K562 (cell line): ENCODE results near the gene ASCL2. TPM values are rescaled to one million over a fixed set of nuclear protein-coding genes. Genes with fewer than 3 reads are reported as not detected.

ENCODE experiments used
- ADNP ChIP-seq: fragments of 200-800 bp; sonication (Bioruptor generic); IDR thresholded peaks from 2 replicates; pipeline ENCODE4 v1.6.1; 2016; ENCODE audit warnings: missing genetic modification characterization, missing compliant biosample characterization
- CHCHD3 ChIP-seq: fragments of 250-450 bp; sonication (Bioruptor Pico); IDR thresholded peaks from 2 replicates; pipeline ENCODE4 v2.1.2; 2022; ENCODE audit warnings: mild to moderate bottlenecking
- CHD7 ChIP-seq: fragments of 200-600 bp; sonication (generic); IDR thresholded peaks from one replicate; pipeline ENCODE4 v1.6.1; 2012; ENCODE audit warnings: mild to moderate bottlenecking, low read depth, low read length, inconsistent platforms
- MTA1 ChIP-seq: fragments of 450-650 bp; IDR thresholded peaks from 2 replicates; pipeline ENCODE4 v1.6.1; 2017; ENCODE audit warnings: borderline replicate concordance
- PYGO2 ChIP-seq: fragments of 450-650 bp; IDR thresholded peaks from 2 replicates; pipeline ENCODE4 v1.6.1; 2016; ENCODE audit warnings: mild to moderate bottlenecking, missing genetic modification characterization, moderate library complexity, missing compliant biosample characterization
- SREBF2 ChIP-seq: sonication (generic); formaldehyde crosslinking; IDR thresholded peaks from 2 replicates; pipeline ENCODE4 v1.4.0; 2020; ENCODE audit warnings: mild to moderate bottlenecking, missing genetic modification reagents
- TAF7 ChIP-seq: fragments of 450-650 bp; IDR thresholded peaks from 2 replicates; pipeline ENCODE4 v1.6.1; 2016; ENCODE audit warnings: missing genetic modification characterization, missing compliant biosample characterization
- ZBTB1 ChIP-seq: sonication (generic); formaldehyde crosslinking; IDR thresholded peaks from 2 replicates; pipeline ENCODE4 v1.8.1; 2023; ENCODE audit warnings: missing genetic modification reagents, low read depth, mild to moderate bottlenecking, borderline replicate concordance
- ZNF324 ChIP-seq: fragments of 250-450 bp; sonication (Bioruptor Pico); IDR thresholded peaks from 2 replicates; pipeline ENCODE4 v1.4.0; 2020; ENCODE audit warnings: mild to moderate bottlenecking
- polyA plus RNA-seq, 8 experiments: library from polyadenylated mRNA; depleted of rRNA in 4 of 8; stranded (reverse) in 5 of 8; unstranded in 3 of 8; fragments of >200 nt; fragmentation: Nextera tagmentation in 2 of 8; fragmentation: Illumina TruSeq in 1 of 8; extraction: Ambion mirVana in 2 of 8; extraction: Trizol in 1 of 8; gene quantifications; 2 replicates each; pipeline versions ENCODE4 v1.2.1 to v1.2.3, GENCODE V29; 2011 to 2014; ENCODE audit warnings: inconsistent platforms in 1 of 8, missing spikeins in 1 of 8
- total RNA-seq, 7 experiments: library from RNA; depleted of rRNA in 6 of 7; stranded (reverse); fragments of >200 nt in 6 of 7; fragmentation: Illumina TruSeq in 2 of 7; extraction: Trizol in 2 of 7; gene quantifications; 2 replicates each; pipeline versions ENCODE4 v1.2.1 to v1.2.3, GENCODE V29; 2011 to 2021; ENCODE audit warnings: low replicate concordance in 1 of 7

Gene ASCL2
- total and polyA plus RNA-seq, 9 of the 15 experiments (the other 6 are each of a cell fraction or from before 2014, with no cell fraction given) = 0.11 to 1.4 (median 0.36) TPM; not detected in 2

GRCh38 chr11:2234963-2235362 is 35.4 kb downstream of the ASCL2 start (continued):
- TF ChIP-seq CHD7 (no peak), SREBF2 (no peak), CHCHD3 (no peak), ADNP (tag) (no peak), ZBTB1 (no peak), ZNF324 (CRISPR knock-in tag) (no peak), TAF7 (tag) (no peak), PYGO2 (tag) (no peak), MTA1 (no peak)
- TF ChIP-seq, all 486 proteins: peak for 0
